Subcutaneous adipose tissue (tissue), 4 donors: ENCODE measurements around the gene RLF. TPM values are rescaled to one million over a fixed set of nuclear protein-coding genes. Genes with fewer than 3 reads are reported as not detected.

Source experiments
- CTCF ChIP-seq: fragments of 450-650 bp; IDR thresholded peaks from one replicate; pipeline ENCODE4 v1.5.1; 2016; ENCODE audit warnings: low read depth, mild to moderate bottlenecking, control low read depth, antibody characterized with exemption, moderate library complexity
- total RNA-seq, 4 donors: library from RNA; depleted of rRNA; stranded (reverse); fragments of >200 nt; gene quantifications; one replicate each; pipeline ENCODE4 v1.1.0, GENCODE V29; 2016

Gene RLF
- total RNA-seq, 4 donors from 2014 or later: 15.6 to 27.1 (median 22.4) TPM

DNA sequence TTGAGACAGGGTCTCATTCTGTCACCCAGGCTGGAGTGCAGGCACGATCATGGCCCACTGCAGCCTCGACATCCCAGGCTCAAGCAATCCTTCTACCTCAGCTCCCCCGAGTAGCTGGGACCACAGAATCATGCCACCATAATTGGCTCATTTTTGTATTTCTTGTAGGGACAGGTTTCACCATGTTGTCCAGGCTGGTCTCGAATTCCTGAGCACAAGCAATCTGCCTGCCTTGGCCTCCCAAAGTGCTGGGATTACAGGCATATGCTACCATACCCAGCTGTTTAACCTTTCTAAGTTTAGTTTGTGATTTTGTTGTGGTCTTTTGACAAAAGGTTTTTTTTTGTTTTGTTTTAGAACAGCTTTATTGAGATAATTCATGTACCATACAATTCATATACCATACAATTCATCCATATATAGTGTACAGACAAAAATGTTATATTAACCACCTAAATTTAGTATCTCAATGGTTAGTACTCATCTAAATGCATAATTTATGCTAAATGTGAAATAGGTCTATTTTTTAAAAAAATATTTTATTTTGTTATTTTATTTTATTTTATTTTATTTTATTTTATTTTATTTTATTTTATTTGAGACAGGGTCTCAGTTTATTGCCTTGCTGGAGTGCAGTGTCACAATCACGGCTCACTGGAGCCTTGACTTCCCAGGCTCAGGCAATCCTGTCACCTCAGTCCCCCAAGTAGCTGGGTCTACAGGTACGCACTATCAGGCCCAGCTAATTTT lies 105.8 kb downstream of the RLF start:
- TF ChIP-seq CTCF: no peak

DNA sequence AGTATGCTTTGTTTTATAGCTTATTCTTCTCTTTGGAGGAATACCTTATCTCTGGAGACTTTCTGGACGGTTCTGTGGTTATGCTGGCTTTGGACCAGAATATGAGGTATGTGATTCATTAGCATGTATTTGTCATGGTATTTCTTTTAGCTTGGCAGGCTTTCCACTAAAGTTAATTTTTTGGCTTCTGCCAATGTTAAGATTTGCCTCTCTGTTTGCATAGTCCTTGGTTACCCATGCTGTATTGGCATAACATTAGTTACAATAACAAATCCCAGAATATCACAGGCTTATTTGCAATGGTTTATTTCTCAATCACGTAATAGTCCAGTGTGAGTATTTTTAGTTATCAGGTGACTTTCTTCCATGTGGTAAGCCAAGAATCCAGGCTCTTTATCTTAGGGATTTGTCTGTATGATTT lies 106.6 kb downstream of the RLF start:
- no peak for TF ChIP-seq CTCF

GRCh38 chr1:40268211-40268610 lies 107.0 kb downstream of the RLF start:
- no peak for TF ChIP-seq CTCF

DNA sequence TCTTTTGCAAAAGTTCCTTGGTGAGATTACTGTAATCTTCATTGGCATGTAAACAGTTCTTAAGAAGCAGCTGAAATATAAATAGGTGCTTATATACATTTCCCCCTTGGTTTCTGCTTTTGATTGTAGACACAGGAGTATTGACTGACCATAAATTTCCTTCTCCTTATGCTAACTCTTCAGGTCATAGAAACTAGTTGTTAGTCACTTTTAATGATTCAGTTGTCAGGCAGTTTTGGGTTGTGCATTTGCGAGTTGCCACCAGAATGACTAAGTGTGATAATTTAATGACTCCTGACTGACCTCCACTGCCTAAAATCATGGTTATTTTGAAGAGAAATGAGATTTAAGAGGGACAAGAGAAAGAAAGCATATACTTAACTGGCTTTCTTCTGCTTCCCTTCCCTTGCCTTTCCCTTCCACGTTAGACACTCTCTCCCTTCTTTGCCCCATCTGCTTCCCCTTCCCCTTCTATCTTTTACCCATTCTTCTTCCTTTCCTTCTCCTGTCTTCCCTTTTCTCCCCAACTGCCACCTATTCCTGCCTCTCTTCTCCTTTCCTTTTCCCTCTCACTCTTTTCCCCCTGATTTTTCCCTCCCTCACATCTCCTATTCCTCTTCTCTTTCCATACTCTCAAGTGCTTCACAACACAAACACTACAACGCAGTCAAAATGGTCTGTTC lies 109.1 kb downstream of the RLF start:
- no peak for TF ChIP-seq CTCF

- no peak for TF ChIP-seq CTCF
These were observed 111.5 kb downstream of the RLF start for GRCh38 chr1:40272653-40273213.

DNA sequence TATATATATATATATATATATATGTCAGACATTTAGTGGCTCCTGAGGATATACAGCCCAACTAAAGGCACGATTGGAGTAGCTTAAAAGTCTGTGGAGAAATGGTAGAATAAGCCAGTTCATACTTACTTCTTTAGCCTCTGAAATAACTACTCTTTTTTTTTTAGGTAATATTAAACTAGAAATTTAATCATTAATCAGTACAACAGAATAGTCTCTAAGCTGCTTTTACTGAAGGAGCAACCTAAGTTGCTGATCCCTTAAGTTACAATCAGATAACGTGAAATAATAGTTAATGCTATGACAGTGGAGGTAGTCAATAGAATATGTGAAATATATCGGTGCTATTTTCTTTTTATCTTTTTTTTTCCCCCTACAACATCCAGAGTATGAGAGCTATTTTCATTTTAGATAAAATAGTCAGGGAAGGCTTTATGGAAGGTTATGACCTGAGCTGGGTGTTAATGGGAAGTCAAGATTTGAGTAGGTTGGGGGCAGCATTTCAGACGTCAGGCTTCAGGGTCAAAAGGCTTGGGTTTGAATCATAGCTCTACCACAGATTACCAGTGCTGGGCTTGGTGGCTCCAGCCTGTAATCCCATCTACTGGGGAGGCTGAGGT lies 112.5 kb downstream of the RLF start:
- TF ChIP-seq CTCF: no peak

DNA sequence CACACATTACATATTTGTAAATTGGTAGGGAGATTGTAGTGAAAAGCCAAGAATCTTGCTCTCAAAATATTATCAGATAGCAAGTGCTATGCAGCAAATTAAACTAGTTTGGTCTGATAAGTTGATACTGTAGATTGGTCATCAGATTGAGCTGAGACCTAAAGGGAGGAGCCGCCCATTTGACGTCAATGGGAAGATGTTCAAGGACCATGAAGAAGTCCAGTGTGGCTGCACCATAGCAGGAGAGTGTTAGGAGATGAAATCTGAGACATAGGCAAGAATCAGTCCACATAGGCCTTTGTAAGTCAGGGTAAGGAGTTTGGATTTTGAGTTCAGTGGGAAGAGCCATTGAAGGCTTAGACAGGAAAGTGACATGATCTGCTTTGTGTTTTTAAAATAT lies 113.1 kb downstream of the RLF start:
- TF ChIP-seq CTCF: no peak
